K562 (cell line): ENCODE data around the gene TRANK1. TPM values are rescaled to one million over a fixed set of nuclear protein-coding genes. Genes with fewer than 3 reads are reported as not detected.
A peak's percentile ranks its signal among the peaks of the same experiment; 100 is the strongest.

Experiments
- EP400 ChIP-seq: fragments of 450-650 bp; IDR thresholded peaks from 2 replicates; pipeline ENCODE4 v1.6.1; 2017; ENCODE audit warnings: antibody characterized with exemption, mild to moderate bottlenecking, moderate library complexity
- GTF2A2 ChIP-seq: IDR thresholded peaks from 2 replicates; pipeline ENCODE4 v1.6.1; 2016; ENCODE audit warnings: mild to moderate bottlenecking, missing genetic modification characterization, missing compliant biosample characterization
- GTF2F1 ChIP-seq: IDR thresholded peaks from 2 replicates; pipeline ENCODE4 v1.6.1; 2011; ENCODE audit warnings: low read depth, low read length, improper control_type of control experiment
- MYC ChIP-seq, 2 experiments: fragments of 250-450 bp in 1 of 2; sonication (Bioruptor Pico) in 1 of 2; IDR thresholded peaks; 2 replicates each; pipeline versions ENCODE4 v1.5.1 to v1.6.1; 2012 to 2021; ENCODE audit warnings: low read depth in 2 of 2, borderline replicate concordance in 1 of 2, improper control_type of control experiment in 1 of 2, low read length in 1 of 2, mild to moderate bottlenecking in 1 of 2, moderate library complexity in 1 of 2
- SMARCA5 ChIP-seq: fragments of 450-650 bp; IDR thresholded peaks from 2 replicates; pipeline ENCODE4 v1.6.1; 2016
- SNIP1 ChIP-seq: fragments of 450-650 bp; IDR thresholded peaks from 2 replicates; pipeline ENCODE4 v1.7.1; 2017; ENCODE audit warnings: low read depth, mild to moderate bottlenecking
- SP1 ChIP-seq: sonication (generic); formaldehyde crosslinking; IDR thresholded peaks from 2 replicates; pipeline ENCODE4 v1.8.1; 2022; ENCODE audit warnings: mild to moderate bottlenecking, missing genetic modification reagents
- TRIM24 ChIP-seq, 2 experiments: fragments of 450-650 bp; IDR thresholded peaks; 2 replicates each; pipeline ENCODE4 v1.6.1; 2016
- TRIM28 ChIP-seq: fragments of 450-650 bp; IDR thresholded peaks from 2 replicates; pipeline ENCODE4 v1.6.1; 2017
- ZFP1 ChIP-seq: fragments of 450-650 bp; formaldehyde crosslinking; IDR thresholded peaks from 2 replicates; pipeline ENCODE4 v1.4.0; 2020; ENCODE audit warnings: mild to moderate bottlenecking, mixed read lengths
- ZKSCAN1 ChIP-seq: fragments of 150-350 bp; IDR thresholded peaks from 2 replicates; pipeline ENCODE4 v1.6.1; 2016; ENCODE audit warnings: low read depth, low read length
- ZNF445 ChIP-seq: fragments of 250-450 bp; sonication (Bioruptor Pico); IDR thresholded peaks from 2 replicates; pipeline ENCODE4 v1.4.0; 2020; ENCODE audit warnings: low read depth, mild to moderate bottlenecking, moderate library complexity
- ZNF76 ChIP-seq: fragments of 250-450 bp; sonication (Bioruptor Pico); IDR thresholded peaks from 2 replicates; pipeline ENCODE4 v1.4.0; 2020; ENCODE audit warnings: mild to moderate bottlenecking, moderate library complexity, borderline replicate concordance
- ZNF77 ChIP-seq: fragments of 250-450 bp; sonication (Bioruptor Pico); IDR thresholded peaks from 2 replicates; pipeline ENCODE4 v1.5.0; 2020
- polyA plus RNA-seq, 8 experiments: library from polyadenylated mRNA; depleted of rRNA in 4 of 8; stranded (reverse) in 5 of 8; unstranded in 3 of 8; fragments of >200 nt; fragmentation: Nextera tagmentation in 2 of 8; fragmentation: Illumina TruSeq in 1 of 8; extraction: Ambion mirVana in 2 of 8; extraction: Trizol in 1 of 8; gene quantifications; 2 replicates each; pipeline versions ENCODE4 v1.2.1 to v1.2.3, GENCODE V29; 2011 to 2014; ENCODE audit warnings: inconsistent platforms in 1 of 8, missing spikeins in 1 of 8
- total RNA-seq, 7 experiments: library from RNA; depleted of rRNA in 6 of 7; stranded (reverse); fragments of >200 nt in 6 of 7; fragmentation: Illumina TruSeq in 2 of 7; extraction: Trizol in 2 of 7; gene quantifications; 2 replicates each; pipeline versions ENCODE4 v1.2.1 to v1.2.3, GENCODE V29; 2011 to 2021; ENCODE audit warnings: low replicate concordance in 1 of 7
- TF ChIP-seq, protein P1 (sequence below): fragments of 450-650 bp; IDR thresholded peaks from 2 replicates; pipeline ENCODE4 v1.6.1; 2018; ENCODE audit not compliant: partially characterized antibody
- TF ChIP-seq, protein P2 (sequence below), 2 experiments: fragments of 250-450 bp in 1 of 2; fragments of 450-650 bp in 1 of 2; sonication (Bioruptor Pico) in 1 of 2; IDR thresholded peaks; 2 replicates each; pipeline versions ENCODE4 v1.6.1 to v1.8.0; 2016 to 2021; ENCODE audit warnings: mild to moderate bottlenecking in 2 of 2, moderate library complexity in 2 of 2, missing compliant biosample characterization in 1 of 2, missing genetic modification characterization in 1 of 2

Gene TRANK1
- total and polyA plus RNA-seq, 9 of the 15 experiments (the other 6 are each of a cell fraction or from before 2014, with no cell fraction given), result 0.41 to 5.3 (median 2.1) TPM

DNA sequence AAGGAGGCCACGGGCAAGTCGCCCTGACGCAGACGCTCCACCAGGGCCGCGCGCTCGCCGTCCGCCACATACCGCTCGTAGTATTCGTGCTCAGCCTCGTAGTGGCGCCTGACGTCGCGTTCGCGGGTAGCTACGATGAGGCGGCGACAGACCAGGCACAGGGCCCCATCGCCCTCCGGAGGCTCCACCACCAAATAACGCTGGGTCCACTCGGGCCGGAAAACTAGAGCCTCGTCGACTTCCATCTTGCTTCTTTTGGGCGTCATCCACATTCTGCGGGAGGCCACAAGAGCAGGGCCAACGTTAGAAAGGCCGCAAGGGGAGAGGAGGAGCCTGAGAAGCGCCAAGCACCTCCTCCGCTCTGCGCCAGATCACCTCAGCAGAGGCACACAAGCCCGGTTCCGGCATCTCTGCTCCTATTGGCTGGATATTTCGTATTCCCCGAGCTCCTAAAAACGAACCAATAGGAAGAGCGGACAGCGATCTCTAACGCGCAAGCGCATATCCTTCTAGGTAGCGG is 48.0 kb upstream of the TRANK1 start, which contains the start of gene EPM2AIP1 (continued):
- TF ChIP-seq ZNF445 (0 out of 2 replicates have a peak, but pooled peaks have one; percentile 21), TRIM28 (no peak), GTF2A2 (tag) (no peak), SP1 (CRISPR knock-in tag) (peak; percentile 56; the same call in 1 of the 2 replicates), ZNF76 (CRISPR knock-in tag) (peak; percentile 31; the same call in 1 of the 2 replicates), SMARCA5 (no peak), ZFP1 (CRISPR knock-in tag) (no peak), SNIP1 (no peak), EP400 (0 out of 2 replicates have a peak, but pooled peaks have one; percentile 61), ZKSCAN1 (no peak), TRIM24 (IDR thresholded peaks at IDR 0.05) (peak in 1 of 2 experiments; percentile 38; a peak in 1 of 4 replicates), MYC (IDR thresholded peaks at IDR 0.05; ENCODE audit: low read depth, low read length) (peak; percentile 65; the same call in 1 of the 2 replicates), MYC (CRISPR knock-in tag; IDR thresholded peaks at IDR 0.05; ENCODE audit: borderline replicate concordance, low read depth) (peak; percentile 83; the same call in 1 of the 2 replicates), ZNF77 (CRISPR knock-in tag) (no peak), GTF2F1 (peak; percentile 89; the same call in 1 of the 2 replicates)
- TF ChIP-seq, protein P1, sequence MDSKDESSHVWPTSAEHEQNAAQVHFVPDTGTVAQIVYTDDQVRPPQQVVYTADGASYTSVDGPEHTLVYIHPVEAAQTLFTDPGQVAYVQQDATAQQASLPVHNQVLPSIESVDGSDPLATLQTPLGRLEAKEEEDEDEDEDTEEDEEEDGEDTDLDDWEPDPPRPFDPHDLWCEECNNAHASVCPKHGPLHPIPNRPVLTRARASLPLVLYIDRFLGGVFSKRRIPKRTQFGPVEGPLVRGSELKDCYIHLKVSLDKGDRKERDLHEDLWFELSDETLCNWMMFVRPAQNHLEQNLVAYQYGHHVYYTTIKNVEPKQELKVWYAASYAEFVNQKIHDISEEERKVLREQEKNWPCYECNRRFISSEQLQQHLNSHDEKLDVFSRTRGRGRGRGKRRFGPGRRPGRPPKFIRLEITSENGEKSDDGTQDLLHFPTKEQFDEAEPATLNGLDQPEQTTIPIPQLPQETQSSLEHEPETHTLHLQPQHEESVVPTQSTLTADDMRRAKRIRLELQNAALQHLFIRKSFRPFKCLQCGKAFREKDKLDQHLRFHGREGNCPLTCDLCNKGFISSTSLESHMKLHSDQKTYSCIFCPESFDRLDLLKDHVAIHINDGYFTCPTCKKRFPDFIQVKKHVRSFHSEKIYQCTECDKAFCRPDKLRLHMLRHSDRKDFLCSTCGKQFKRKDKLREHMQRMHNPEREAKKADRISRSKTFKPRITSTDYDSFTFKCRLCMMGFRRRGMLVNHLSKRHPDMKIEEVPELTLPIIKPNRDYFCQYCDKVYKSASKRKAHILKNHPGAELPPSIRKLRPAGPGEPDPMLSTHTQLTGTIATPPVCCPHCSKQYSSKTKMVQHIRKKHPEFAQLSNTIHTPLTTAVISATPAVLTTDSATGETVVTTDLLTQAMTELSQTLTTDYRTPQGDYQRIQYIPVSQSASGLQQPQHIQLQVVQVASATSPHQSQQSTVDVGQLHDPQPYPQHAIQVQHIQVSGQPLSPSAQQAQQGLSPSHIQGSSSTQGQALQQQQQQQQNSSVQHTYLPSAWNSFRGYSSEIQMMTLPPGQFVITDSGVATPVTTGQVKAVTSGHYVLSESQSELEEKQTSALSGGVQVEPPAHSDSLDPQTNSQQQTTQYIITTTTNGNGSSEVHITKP, result no peak
- TF ChIP-seq, protein P2, sequence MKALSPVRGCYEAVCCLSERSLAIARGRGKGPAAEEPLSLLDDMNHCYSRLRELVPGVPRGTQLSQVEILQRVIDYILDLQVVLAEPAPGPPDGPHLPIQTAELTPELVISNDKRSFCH (CRISPR knock-in tag; IDR thresholded peaks at IDR 0.05), result no peak
- TF ChIP-seq, protein P2 (tag; IDR thresholded peaks at IDR 0.05), result peak; percentile 77; the same call in 1 of the 2 replicates
